SK-N-SH treated with all-trans-retinoic acid at 6 μM for 48 hours (cell line): ENCODE results near the gene EPB41L1.

ENCODE experiments used
- ATAC-seq: fragments of 200-7000 bp; cut with Tn5 transposase; 3 replicates; pipeline ENCODE4 v1.9.1; 2020; ENCODE audit warnings: mild to moderate bottlenecking, moderate library complexity
- ARNTL ChIP-seq: fragments of 450-650 bp; formaldehyde crosslinking; IDR thresholded peaks from 2 replicates; pipeline ENCODE4 v1.5.0; 2020; ENCODE audit warnings: low read depth, mild to moderate bottlenecking, moderate library complexity, borderline replicate concordance
- BACH2 ChIP-seq: fragments of 250-450 bp; sonication (Bioruptor Pico); IDR thresholded peaks from 2 replicates; pipeline ENCODE4 v1.9.0; 2021; ENCODE audit warnings: mild to moderate bottlenecking, borderline replicate concordance
- CSDC2 ChIP-seq: fragments of 250-450 bp; sonication (Bioruptor Pico); IDR thresholded peaks from 2 replicates; pipeline ENCODE4 v1.5.0; 2020; ENCODE audit warnings: mild to moderate bottlenecking, moderate library complexity
- ESRRG ChIP-seq: fragments of 250-450 bp; sonication (Bioruptor Pico); IDR thresholded peaks from 2 replicates; pipeline ENCODE4 v1.6.1; 2021; ENCODE audit warnings: mild to moderate bottlenecking
- GLIS3 ChIP-seq: fragments of 250-450 bp; sonication (Bioruptor Pico); IDR thresholded peaks from 2 replicates; pipeline ENCODE4 v1.5.0; 2020; ENCODE audit warnings: mild to moderate bottlenecking, moderate library complexity
- ISL1 ChIP-seq: fragments of 250-450 bp; sonication (Bioruptor Pico); IDR thresholded peaks from 2 replicates; pipeline ENCODE4 v2.1.2; 2022; ENCODE audit warnings: mild to moderate bottlenecking, moderate library complexity
- OSR1 ChIP-seq: fragments of 250-450 bp; sonication (Bioruptor Pico); IDR thresholded peaks from 2 replicates; pipeline ENCODE4 v1.8.0; 2022; ENCODE audit warnings: moderate library complexity, mild to moderate bottlenecking, inconsistent platforms
- PATZ1 ChIP-seq: fragments of 250-450 bp; sonication (Bioruptor Pico); IDR thresholded peaks from 2 replicates; pipeline ENCODE4 v1.8.0; 2020; ENCODE audit warnings: mild to moderate bottlenecking, moderate library complexity, borderline replicate concordance
- PPARA ChIP-seq: fragments of 250-450 bp; sonication (Bioruptor Pico); IDR thresholded peaks from 2 replicates; pipeline ENCODE4 v1.5.0; 2020; ENCODE audit warnings: mild to moderate bottlenecking, borderline replicate concordance
- SNAI2 ChIP-seq: fragments of 250-450 bp; sonication (Bioruptor Pico); IDR thresholded peaks from 2 replicates; pipeline ENCODE4 v1.5.0; 2020; ENCODE audit warnings: mild to moderate bottlenecking, moderate library complexity
- TCF4 ChIP-seq: fragments of 250-450 bp; sonication (Bioruptor Pico); IDR thresholded peaks from 2 replicates; pipeline ENCODE4 v1.8.0; 2021; ENCODE audit warnings: mild to moderate bottlenecking, moderate library complexity, borderline replicate concordance
- TOX ChIP-seq: fragments of 250-450 bp; sonication (Bioruptor Pico); IDR thresholded peaks from 2 replicates; pipeline ENCODE4 v1.8.0; 2021; ENCODE audit warnings: mild to moderate bottlenecking, moderate library complexity, borderline replicate concordance
- ZFP3 ChIP-seq: fragments of 250-450 bp; sonication (Bioruptor Pico); IDR thresholded peaks from 2 replicates; pipeline ENCODE4 v1.5.0; 2020; ENCODE audit warnings: mild to moderate bottlenecking, moderate library complexity
- ZFP30 ChIP-seq: fragments of 450-650 bp; formaldehyde crosslinking; IDR thresholded peaks from 2 replicates; pipeline ENCODE4 v1.5.0; 2022; ENCODE audit warnings: mild to moderate bottlenecking, moderate library complexity
- ZNF565 ChIP-seq: fragments of 450-650 bp; formaldehyde crosslinking; conservative IDR thresholded peaks from 2 replicates; pipeline ENCODE4 v1.5.0; 2020; ENCODE audit warnings: low read depth, mild to moderate bottlenecking, moderate library complexity
- ZNF70 ChIP-seq: fragments of 450-650 bp; formaldehyde crosslinking; IDR thresholded peaks from 2 replicates; pipeline ENCODE4 v1.5.0; 2020; ENCODE audit warnings: mild to moderate bottlenecking, moderate library complexity
- ZNF8 ChIP-seq: fragments of 450-650 bp; formaldehyde crosslinking; IDR thresholded peaks from 2 replicates; pipeline ENCODE4 v1.5.0; 2020; ENCODE audit warnings: mild to moderate bottlenecking, moderate library complexity
- TF ChIP-seq, protein P1 (sequence below): fragments of 250-450 bp; sonication (Bioruptor Pico); IDR thresholded peaks from 2 replicates; pipeline ENCODE4 v1.5.1; 2021; ENCODE audit warnings: mild to moderate bottlenecking, moderate library complexity
- TF ChIP-seq, protein P2 (sequence below): fragments of 250-450 bp; sonication (Bioruptor Pico); IDR thresholded peaks from 2 replicates; pipeline ENCODE4 v1.5.0; 2020; ENCODE audit warnings: mild to moderate bottlenecking, moderate library complexity
- TF ChIP-seq, protein P3 (sequence below): fragments of 250-450 bp; sonication (Bioruptor Pico); IDR thresholded peaks from 2 replicates; pipeline ENCODE4 v1.5.1; 2020; ENCODE audit warnings: low read depth, mild to moderate bottlenecking, moderate library complexity

The EPB41L1 gene

GRCh38 chr20:36183155-36183944 is 28.8 kb downstream of the EPB41L1 start (continued):
- TF ChIP-seq PATZ1 (CRISPR knock-in tag) (no peak), OSR1 (CRISPR knock-in tag) (no peak), TCF4 (no peak), ESRRG (CRISPR knock-in tag) (no peak), ZFP3 (no peak), TOX (CRISPR knock-in tag) (no peak), PPARA (no peak)
- TF ChIP-seq, protein P1, sequence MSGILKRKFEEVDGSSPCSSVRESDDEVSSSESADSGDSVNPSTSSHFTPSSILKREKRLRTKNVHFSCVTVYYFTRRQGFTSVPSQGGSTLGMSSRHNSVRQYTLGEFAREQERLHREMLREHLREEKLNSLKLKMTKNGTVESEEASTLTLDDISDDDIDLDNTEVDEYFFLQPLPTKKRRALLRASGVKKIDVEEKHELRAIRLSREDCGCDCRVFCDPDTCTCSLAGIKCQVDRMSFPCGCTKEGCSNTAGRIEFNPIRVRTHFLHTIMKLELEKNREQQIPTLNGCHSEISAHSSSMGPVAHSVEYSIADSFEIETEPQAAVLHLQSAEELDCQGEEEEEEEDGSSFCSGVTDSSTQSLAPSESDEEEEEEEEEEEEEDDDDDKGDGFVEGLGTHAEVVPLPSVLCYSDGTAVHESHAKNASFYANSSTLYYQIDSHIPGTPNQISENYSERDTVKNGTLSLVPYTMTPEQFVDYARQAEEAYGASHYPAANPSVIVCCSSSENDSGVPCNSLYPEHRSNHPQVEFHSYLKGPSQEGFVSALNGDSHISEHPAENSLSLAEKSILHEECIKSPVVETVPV (CRISPR knock-in tag): no peak
- TF ChIP-seq, all 23 proteins: peak for 0

- no peak for ATAC-seq
- TF ChIP-seq CSDC2 (CRISPR knock-in tag): no peak
- TF ChIP-seq ZFP3: no peak
- TF ChIP-seq SNAI2: no peak
- TF ChIP-seq BACH2: no peak
- TF ChIP-seq, protein P2, sequence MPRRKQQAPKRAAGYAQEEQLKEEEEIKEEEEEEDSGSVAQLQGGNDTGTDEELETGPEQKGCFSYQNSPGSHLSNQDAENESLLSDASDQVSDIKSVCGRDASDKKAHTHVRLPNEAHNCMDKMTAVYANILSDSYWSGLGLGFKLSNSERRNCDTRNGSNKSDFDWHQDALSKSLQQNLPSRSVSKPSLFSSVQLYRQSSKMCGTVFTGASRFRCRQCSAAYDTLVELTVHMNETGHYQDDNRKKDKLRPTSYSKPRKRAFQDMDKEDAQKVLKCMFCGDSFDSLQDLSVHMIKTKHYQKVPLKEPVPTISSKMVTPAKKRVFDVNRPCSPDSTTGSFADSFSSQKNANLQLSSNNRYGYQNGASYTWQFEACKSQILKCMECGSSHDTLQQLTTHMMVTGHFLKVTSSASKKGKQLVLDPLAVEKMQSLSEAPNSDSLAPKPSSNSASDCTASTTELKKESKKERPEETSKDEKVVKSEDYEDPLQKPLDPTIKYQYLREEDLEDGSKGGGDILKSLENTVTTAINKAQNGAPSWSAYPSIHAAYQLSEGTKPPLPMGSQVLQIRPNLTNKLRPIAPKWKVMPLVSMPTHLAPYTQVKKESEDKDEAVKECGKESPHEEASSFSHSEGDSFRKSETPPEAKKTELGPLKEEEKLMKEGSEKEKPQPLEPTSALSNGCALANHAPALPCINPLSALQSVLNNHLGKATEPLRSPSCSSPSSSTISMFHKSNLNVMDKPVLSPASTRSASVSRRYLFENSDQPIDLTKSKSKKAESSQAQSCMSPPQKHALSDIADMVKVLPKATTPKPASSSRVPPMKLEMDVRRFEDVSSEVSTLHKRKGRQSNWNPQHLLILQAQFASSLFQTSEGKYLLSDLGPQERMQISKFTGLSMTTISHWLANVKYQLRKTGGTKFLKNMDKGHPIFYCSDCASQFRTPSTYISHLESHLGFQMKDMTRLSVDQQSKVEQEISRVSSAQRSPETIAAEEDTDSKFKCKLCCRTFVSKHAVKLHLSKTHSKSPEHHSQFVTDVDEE (CRISPR knock-in tag): no peak
- no peak for TF ChIP-seq OSR1 (CRISPR knock-in tag)
- TF ChIP-seq ZNF565: no peak
- no peak for TF ChIP-seq ZNF70
Observed at GRCh38 chr20:36184816-36185776, 30.6 kb downstream of the EPB41L1 start.

DNA sequence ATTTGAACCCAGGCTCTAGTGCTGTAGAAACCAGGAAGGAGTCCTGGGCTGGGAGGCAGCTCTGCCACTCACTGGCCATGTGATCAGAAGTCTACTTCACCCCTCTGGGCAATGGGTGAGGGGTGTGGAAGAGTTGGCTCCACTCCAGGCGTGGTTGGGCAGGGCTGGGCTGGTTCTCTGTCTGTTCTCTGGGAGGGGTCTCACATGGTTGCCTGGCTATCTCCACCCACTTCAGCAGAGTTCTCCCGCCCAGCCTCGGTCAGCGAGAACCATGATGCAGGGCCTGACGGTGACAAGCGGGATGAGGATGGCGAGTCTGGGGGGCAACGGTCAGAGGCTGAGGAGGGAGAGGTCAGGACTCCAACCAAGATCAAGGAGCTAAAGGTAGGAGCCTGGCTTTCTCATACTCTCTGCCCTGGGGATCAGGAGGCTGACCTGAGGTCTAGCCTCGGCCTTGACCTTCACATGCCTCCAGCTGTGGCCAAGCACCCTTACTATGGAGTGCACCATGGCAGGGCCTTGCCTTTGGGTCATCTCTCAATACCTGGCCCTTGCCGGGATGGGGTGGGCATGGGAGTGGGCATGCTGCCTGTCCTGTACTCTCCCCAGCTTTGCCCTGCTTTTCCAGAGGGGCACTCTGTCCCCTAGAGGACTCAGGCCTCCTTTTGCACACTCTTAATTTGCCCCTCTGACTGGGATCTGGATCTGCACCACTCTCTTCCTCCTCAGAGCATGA is 39.6 kb downstream of the EPB41L1 start:
- ATAC-seq: no peak
- TF ChIP-seq, protein P2 (CRISPR knock-in tag): no peak
- TF ChIP-seq SNAI2 (no peak), ZFP3 (no peak), ISL1 (CRISPR knock-in tag) (no peak), ESRRG (CRISPR knock-in tag) (no peak), ZNF70 (no peak), CSDC2 (CRISPR knock-in tag) (no peak), BACH2 (no peak), GLIS3 (CRISPR knock-in tag) (no peak), PPARA (no peak), ZNF8 (CRISPR knock-in tag) (no peak), PATZ1 (CRISPR knock-in tag) (no peak), ZNF565 (no peak), TCF4 (no peak), ZFP30 (CRISPR knock-in tag) (no peak), ARNTL (CRISPR knock-in tag) (no peak)
- TF ChIP-seq, protein P3, sequence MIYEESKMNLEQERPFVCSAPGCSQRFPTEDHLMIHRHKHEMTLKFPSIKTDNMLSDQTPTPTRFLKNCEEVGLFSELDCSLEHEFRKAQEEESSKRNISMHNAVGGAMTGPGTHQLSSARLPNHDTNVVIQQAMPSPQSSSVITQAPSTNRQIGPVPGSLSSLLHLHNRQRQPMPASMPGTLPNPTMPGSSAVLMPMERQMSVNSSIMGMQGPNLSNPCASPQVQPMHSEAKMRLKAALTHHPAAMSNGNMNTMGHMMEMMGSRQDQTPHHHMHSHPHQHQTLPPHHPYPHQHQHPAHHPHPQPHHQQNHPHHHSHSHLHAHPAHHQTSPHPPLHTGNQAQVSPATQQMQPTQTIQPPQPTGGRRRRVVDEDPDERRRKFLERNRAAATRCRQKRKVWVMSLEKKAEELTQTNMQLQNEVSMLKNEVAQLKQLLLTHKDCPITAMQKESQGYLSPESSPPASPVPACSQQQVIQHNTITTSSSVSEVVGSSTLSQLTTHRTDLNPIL (CRISPR knock-in tag): no peak
